Ishikawa (cell line): ENCODE data around the gene SMAD3.

Experiments
- CEBPB ChIP-seq: IDR thresholded peaks from 2 replicates; pipeline ENCODE4 v1.6.1; 2012
- CREB1 ChIP-seq: IDR thresholded peaks from 2 replicates; pipeline ENCODE4 v1.6.1; 2012; ENCODE audit warnings: low read depth
- EGR1 ChIP-seq: IDR thresholded peaks from 2 replicates; pipeline ENCODE4 v1.6.1; 2012
- EP300 ChIP-seq: IDR thresholded peaks from 2 replicates; pipeline ENCODE4 v1.6.1; 2012; ENCODE audit warnings: borderline replicate concordance
- FOXM1 ChIP-seq: IDR thresholded peaks from 2 replicates; pipeline ENCODE4 v1.6.1; 2012; ENCODE audit warnings: low read depth, borderline replicate concordance
- MAX ChIP-seq: IDR thresholded peaks from 2 replicates; pipeline ENCODE4 v1.6.1; 2012
- NFIC ChIP-seq: IDR thresholded peaks from 2 replicates; pipeline ENCODE4 v1.6.1; 2012
- RAD21 ChIP-seq: IDR thresholded peaks from 2 replicates; pipeline ENCODE4 v1.6.1; 2012; ENCODE audit warnings: low read depth
- REST ChIP-seq: IDR thresholded peaks from 2 replicates; pipeline ENCODE4 v1.6.1; 2012; ENCODE audit warnings: low read depth, mild to moderate bottlenecking
- TAF1 ChIP-seq: IDR thresholded peaks from 2 replicates; pipeline ENCODE4 v1.6.1; 2012; ENCODE audit warnings: low read depth, mild to moderate bottlenecking
- TCF12 ChIP-seq: IDR thresholded peaks from 2 replicates; pipeline ENCODE4 v1.6.1; 2012; ENCODE audit warnings: low read depth
- TEAD4 ChIP-seq: IDR thresholded peaks from 2 replicates; pipeline ENCODE4 v1.6.1; 2012
- USF1 ChIP-seq: IDR thresholded peaks from 2 replicates; pipeline ENCODE4 v1.6.1; 2012
- YY1 ChIP-seq: IDR thresholded peaks from 2 replicates; pipeline ENCODE4 v1.6.1; 2012; ENCODE audit warnings: low read depth
- ZBTB7A ChIP-seq: IDR thresholded peaks from 2 replicates; pipeline ENCODE4 v1.6.1; 2012; ENCODE audit warnings: low read depth

Gene SMAD3

GRCh38 chr15:67040277-67040676 is 25.1 kb upstream of the SMAD3 start:
- TF ChIP-seq USF1 (no peak), NFIC (no peak), CEBPB (no peak), EGR1 (no peak), CREB1 (no peak), ZBTB7A (no peak), RAD21 (no peak), TCF12 (no peak), FOXM1 (no peak), EP300 (no peak), TEAD4 (no peak), MAX (no peak), YY1 (no peak), TAF1 (no peak), REST (no peak)

DNA sequence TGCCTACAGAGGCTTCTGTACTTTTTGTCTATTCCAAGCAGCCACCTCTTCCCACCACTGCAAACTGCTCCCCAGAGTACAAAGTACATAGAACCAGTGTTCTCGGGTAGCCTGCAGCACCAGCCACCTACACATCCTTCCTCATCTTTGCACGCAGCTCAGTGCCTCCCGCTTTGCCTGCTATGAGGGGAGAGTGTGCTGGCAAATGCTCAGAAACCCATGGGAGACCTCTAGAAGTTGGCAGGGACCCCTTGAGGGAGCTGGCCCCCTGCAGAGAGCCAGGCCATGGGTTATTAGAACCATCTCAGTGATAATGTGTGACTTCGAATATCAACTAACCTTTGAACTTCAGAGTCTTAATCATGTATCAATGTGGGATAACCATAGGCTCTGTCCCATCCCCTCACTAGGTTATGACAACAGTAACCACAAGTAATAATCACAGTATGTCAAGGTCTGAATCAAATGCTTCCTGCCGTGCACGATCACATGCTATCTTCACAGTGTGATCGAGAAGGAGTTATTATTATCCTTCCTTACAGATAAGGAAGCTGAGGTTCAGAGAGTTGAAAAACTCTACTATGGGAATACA is 22.8 kb upstream of the SMAD3 start:
- no peak for TF ChIP-seq RAD21
- no peak for TF ChIP-seq TEAD4
- no peak for TF ChIP-seq MAX
- no peak for TF ChIP-seq YY1
- no peak for TF ChIP-seq EGR1
- no peak for TF ChIP-seq TCF12
- no peak for TF ChIP-seq FOXM1
- no peak for TF ChIP-seq USF1
- TF ChIP-seq CREB1: no peak
- no peak for TF ChIP-seq TAF1
- no peak for TF ChIP-seq ZBTB7A

GRCh38 chr15:67043939-67044771 is 21.2 kb upstream of the SMAD3 start:
- TF ChIP-seq TEAD4 (peak; percentile 82), ZBTB7A (no peak), TAF1 (no peak)

DNA sequence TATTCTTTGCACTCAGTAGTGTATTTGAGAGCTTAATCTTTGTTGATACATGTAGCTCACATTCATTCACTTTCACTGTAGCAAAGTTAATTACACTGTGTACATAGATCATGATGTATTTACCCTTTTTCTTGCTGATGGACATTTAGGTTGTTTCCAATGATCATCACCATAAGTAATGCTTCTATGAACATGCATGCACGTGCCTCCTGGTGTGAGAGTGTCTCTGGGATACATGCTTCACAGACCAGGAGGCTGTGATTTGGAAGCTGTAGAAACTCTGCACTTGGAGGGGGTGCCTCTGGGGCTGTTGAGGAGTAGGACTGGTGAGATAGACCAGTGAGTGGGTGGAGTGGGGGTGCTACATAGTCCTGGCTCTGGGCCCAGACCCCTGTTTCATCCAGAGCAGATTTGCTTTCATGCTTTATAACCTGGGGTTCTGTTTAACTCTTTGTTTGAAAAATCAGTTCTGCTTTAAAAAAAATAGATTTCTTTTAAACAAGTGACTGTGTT is 18.2 kb upstream of the SMAD3 start:
- TF ChIP-seq YY1 (no peak), ZBTB7A (no peak), MAX (no peak), TEAD4 (no peak), TAF1 (no peak), CREB1 (no peak), FOXM1 (no peak), USF1 (no peak), CEBPB (no peak), REST (no peak)
